VCaP (cell line): ENCODE results near the gene KRT36.
A peak's percentile ranks its signal among the peaks of the same experiment; 100 is the strongest.

Experiments used
- H3K27ac ChIP-seq: fragments of 450-650 bp; 2 replicates; pipeline ENCODE4 v1.5.1; 2017
- CTCF ChIP-seq: fragments of 450-650 bp; conservative IDR thresholded peaks from 2 replicates; pipeline ENCODE4 v1.5.1; 2017; ENCODE audit warnings: mild to moderate bottlenecking, moderate library complexity

KRT36 gene

GRCh38 chr17:41534899-41535546, 45.3 kb upstream of the KRT36 start:
- H3K27ac ChIP-seq = peak overlapping the region; percentile 66; the same call in 1 of the 2 replicates
- TF ChIP-seq CTCF = no peak

- TF ChIP-seq CTCF = no peak
- H3K27ac ChIP-seq = no peak overlapping the region
These were observed 43.9 kb upstream of the KRT36 start for GRCh38 chr17:41533613-41534012.

GRCh38 chr17:41532947-41533570, 43.3 kb upstream of the KRT36 start:
- no peak overlapping the region for H3K27ac ChIP-seq
- no peak for TF ChIP-seq CTCF

- no peak for TF ChIP-seq CTCF
- no peak overlapping the region for H3K27ac ChIP-seq
These were observed 42.3 kb upstream of the KRT36 start for GRCh38 chr17:41531993-41532392.

DNA sequence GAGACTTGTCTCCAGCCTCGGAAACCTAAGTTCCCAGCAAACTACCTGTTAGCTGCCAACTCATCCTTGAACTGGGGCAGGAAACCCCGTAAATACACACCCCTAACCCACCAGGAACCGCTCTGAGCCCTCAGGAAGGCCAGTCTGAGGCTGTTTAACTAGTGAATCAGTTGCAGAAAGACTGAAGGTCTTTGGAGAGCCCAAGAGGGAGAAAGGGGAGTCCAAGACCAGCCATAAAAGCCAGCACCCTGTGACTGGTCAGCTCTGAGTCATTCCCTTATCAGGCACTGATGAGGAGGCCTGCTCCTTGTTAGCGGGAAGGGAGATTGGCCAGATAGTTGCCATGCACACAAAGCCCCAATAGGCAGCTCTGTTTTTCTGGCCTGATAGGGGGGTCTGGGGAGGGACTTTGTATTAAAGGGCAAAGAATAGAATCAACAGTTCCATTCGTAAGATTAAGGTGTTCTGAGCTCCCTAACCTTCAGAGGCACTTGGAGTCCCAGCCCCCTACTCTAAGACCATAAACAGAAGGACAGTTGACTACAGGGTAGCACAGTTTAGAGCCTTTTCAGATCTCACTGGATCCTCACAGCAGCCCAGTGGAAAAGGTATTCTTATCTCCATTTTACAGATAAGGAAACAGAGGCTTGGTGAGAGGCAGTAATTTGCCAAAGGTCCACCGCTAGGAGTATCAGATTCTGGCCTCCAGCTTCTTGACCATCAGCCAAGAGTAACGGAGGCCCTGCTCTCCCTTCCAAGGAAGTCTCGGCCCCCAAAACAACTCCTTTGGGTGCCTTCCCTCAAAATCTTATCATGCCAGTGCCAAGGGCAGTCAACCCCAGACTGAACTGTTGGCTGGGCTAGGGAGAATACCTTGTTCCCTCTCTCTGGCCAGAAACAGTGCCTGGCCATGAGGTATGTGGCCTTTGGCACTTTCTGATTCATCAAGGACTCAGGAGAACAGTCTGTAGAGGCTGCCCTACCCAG, 40.6 kb upstream of the KRT36 start:
- H3K27ac ChIP-seq = no peak overlapping the region
- no peak for TF ChIP-seq CTCF

- no peak for TF ChIP-seq CTCF
- no peak overlapping the region for H3K27ac ChIP-seq
These were observed 39.8 kb upstream of the KRT36 start for GRCh38 chr17:41529491-41529915.

- H3K27ac ChIP-seq = peak overlapping the region; percentile 83; the same call in 1 of the 2 replicates
These were observed 39.2 kb upstream of the KRT36 start for GRCh38 chr17:41528959-41529353.

More at GRCh38 chr17:41528959-41529353, 39.2 kb upstream of the KRT36 start:
- TF ChIP-seq CTCF = no peak
